Upper lobe of right lung (tissue), 1 donor: ENCODE results near the gene TRIM47. TPM values are rescaled to one million over a fixed set of nuclear protein-coding genes. Genes with fewer than 3 reads are reported as not detected.
A peak's percentile ranks its signal among the peaks of the same experiment; 100 is the strongest.

ENCODE experiments used
- ATAC-seq: fragments of 200-7000 bp; cut with Tn5 transposase; one replicate; pipeline ENCODE4 v1.9.1; 2020; ENCODE audit warnings: mild to moderate bottlenecking, moderate library complexity
- DNase-seq: peaks from one replicate; pipeline ENCODE4 v3.0.0-alpha.2; 2020
- H3K27ac ChIP-seq: fragments of 200-600 bp; one replicate; pipeline ENCODE4 v1.8.0; 2022
- H3K27me3 ChIP-seq: fragments of 200-600 bp; one replicate; pipeline ENCODE4 v1.8.0; 2022; ENCODE audit warnings: mild to moderate bottlenecking
- H3K36me3 ChIP-seq: fragments of 200-600 bp; one replicate; pipeline ENCODE4 v1.8.0; 2022
- H3K4me1 ChIP-seq: fragments of 200-600 bp; one replicate; pipeline ENCODE4 v1.8.0; 2022
- H3K4me3 ChIP-seq: fragments of 200-600 bp; one replicate; pipeline ENCODE4 v1.8.0; 2022; ENCODE audit warnings: mild to moderate bottlenecking
- H3K9me3 ChIP-seq: fragments of 200-600 bp; one replicate; pipeline ENCODE4 v1.8.0; 2022
- intact Hi-C: fragments of 100-400 bp; cut with DNase I; formaldehyde crosslinking; loops from one replicate; pipeline ENCODE4 v1.11.0; 2022
- total RNA-seq: library from RNA; stranded (reverse); fragmentation: NEBNext Ultra II Directional; extraction: Animal tissue kit (Norgen Biotek cat#: 25700); gene quantifications from one replicate; pipeline ENCODE4 v1.2.1, GENCODE V29; 2021
- TF ChIP-seq, protein P1 (sequence below): fragments of 200-600 bp; IDR thresholded peaks from one replicate; pipeline ENCODE4 v1.8.0; 2022; ENCODE audit warnings: antibody characterized with exemption
- donor health status: DM: no; HTN: yes; CAD: no; lungs with severe emphysema.

TRIM47 gene
- total RNA-seq, 1 donor from 2014 or later: 31.0 TPM

DNA sequence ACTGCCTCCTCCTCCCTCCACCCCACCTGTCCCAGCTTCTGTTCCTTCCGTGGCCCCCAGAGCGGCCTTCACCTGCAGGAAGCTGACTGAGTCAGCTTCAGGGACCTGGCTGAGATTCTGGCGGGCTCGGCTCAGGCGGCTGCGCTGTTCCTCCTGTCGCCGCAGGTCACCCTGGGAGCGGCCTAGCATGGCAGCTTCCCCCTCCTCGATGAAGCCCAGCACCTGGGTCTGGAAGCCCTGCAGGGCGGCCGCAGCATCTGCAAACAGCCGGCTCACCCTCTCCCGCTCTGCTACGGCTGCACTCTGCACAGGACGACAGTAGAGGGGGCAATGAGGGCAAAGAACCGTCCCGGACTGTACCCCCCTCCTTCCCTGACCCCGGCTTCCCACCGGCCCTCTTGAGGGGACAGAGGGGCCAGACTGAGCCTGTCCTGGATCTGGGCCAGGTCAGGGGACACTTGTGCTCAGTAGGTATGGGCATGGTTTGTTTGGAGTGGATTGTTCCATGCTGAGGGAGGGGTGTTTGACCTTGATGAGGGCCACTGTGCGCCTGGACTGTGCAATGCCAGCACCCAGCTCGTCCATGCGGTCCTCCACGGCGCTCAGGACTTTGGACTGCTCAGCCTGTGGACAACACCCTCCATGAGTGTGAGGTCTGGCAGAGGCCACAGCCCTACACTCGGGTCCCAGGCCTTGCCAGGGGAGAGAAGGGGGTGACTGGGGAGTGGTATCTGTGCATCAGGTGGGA is 2.0 kb downstream of the TRIM47 start:
- peak overlapping the region; percentile 70 for H3K4me3 ChIP-seq
- intact Hi-C loops: no loop called here
- H3K4me1 ChIP-seq: peaks cover 51% of the 10 kb centered on the region
- TF ChIP-seq, protein P1, sequence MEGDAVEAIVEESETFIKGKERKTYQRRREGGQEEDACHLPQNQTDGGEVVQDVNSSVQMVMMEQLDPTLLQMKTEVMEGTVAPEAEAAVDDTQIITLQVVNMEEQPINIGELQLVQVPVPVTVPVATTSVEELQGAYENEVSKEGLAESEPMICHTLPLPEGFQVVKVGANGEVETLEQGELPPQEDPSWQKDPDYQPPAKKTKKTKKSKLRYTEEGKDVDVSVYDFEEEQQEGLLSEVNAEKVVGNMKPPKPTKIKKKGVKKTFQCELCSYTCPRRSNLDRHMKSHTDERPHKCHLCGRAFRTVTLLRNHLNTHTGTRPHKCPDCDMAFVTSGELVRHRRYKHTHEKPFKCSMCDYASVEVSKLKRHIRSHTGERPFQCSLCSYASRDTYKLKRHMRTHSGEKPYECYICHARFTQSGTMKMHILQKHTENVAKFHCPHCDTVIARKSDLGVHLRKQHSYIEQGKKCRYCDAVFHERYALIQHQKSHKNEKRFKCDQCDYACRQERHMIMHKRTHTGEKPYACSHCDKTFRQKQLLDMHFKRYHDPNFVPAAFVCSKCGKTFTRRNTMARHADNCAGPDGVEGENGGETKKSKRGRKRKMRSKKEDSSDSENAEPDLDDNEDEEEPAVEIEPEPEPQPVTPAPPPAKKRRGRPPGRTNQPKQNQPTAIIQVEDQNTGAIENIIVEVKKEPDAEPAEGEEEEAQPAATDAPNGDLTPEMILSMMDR: no peak
- DNase-seq: peak; percentile 77
- ATAC-seq: peak; percentile 1
- no peaks in the 10 kb centered on the region for H3K9me3 ChIP-seq
- H3K27ac ChIP-seq: peak overlapping the region; percentile 91
- no peaks in the 10 kb centered on the region for H3K27me3 ChIP-seq
- H3K36me3 ChIP-seq: peaks cover 22% of the 10 kb centered on the region

- Histone ChIP-seq H3K9me3 (no peaks in the 10 kb centered on the region), H3K27ac (peak overlapping the region; percentile 91), H3K4me1 (peaks cover 51% of the 10 kb centered on the region), H3K4me3 (peak overlapping the region; percentile 70), H3K27me3 (no peaks in the 10 kb centered on the region), H3K36me3 (peaks cover 22% of the 10 kb centered on the region)
- TF ChIP-seq, protein P1: no peak
- ATAC-seq: peak; percentile 39
- DNase-seq: no peak
- intact Hi-C loops: no loop called here
Observed at GRCh38 chr17:75875940-75876189, 2.5 kb downstream of the TRIM47 start.

DNA sequence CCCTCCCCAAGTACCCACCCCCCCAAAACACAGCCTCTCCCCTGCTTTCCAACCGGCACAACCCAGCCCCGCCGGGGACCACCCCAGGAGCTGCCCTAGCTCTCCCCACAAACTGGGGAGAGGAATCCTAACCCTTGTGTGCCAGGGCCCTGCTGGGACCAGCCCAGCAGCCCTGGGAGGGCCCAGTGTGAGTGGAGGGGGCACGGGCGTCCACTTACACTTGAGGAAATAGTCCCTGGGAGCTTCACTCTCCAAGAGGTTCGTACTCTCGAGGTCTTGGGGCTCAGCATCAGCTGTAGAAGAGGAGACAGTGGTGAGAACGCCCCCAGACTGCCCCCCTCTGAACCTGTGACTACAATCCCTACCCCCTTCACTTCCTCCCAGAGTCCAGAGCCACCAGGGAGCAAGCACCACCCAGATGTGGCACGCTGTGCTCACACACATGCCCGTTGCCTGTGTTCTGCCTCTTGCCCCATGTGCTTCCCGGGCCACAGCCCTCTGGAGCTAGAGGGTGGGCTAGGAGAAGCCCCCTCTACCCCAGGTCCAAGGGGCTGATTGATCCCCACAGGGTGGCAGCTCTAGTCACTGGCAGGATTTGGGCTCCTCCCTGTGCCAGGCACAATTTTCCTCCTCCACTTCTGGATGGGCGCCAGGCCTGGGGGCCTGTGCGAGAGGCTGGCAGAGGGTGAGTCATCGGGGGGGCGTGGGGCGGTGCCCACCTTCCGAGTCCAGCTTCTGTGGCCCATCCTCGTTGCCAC is 3.0 kb downstream of the TRIM47 start:
- ATAC-seq (no peak), DNase-seq (no peak)
- no peaks in the 10 kb centered on the region for H3K9me3 ChIP-seq
- peaks cover 22% of the 10 kb centered on the region for H3K36me3 ChIP-seq
- TF ChIP-seq, protein P1: no peak
- H3K4me3 ChIP-seq: peak overlapping the region; percentile 70
- no peaks in the 10 kb centered on the region for H3K27me3 ChIP-seq
- H3K4me1 ChIP-seq: peaks cover 51% of the 10 kb centered on the region
- H3K27ac ChIP-seq: peak overlapping the region; percentile 91
- intact Hi-C loops: no loop called here

DNA sequence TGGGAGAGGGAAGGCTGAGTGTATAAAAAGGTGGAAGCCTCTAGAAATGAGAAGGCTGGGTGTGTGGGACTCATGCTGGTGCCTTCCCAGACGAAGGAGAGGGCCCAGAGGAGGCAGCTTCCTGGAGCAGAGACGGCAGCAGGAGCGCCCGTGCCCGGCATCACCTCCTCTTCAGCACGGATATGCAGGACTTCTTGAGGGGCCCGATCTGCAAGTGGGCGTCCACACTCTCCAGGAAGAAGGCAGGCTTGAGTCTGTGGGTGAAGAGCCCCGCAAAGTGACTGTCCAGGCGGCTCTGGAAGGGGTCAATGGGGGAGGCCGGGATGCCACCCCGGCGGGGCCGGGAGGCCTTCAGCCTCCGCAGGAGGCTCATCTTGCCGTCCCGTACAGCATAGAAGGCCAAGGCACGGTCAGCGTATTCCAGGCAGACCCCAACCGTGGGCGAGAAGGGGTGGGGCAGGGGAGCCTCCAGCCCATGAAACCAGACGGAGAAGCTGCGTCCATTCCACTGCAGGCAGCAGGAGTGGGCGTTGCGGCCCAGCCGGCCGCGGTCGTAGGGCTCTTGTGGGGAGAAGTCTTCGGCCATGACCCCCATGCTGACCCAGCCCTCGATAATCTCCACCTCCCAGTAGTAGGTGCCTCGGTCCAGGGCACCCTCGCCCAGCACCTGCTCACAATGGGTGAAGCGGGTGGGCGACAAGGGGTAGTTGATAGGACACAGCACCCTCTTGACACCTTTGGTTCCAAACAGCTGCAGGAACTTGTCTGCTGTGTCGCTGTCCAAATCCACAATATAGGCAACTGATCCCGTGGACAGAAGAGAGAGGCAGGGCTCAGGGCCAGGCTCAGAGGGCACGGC is 3.8 kb downstream of the TRIM47 start:
- Histone ChIP-seq H3K27me3 (no peaks in the 10 kb centered on the region), H3K36me3 (peaks cover 22% of the 10 kb centered on the region), H3K9me3 (no peaks in the 10 kb centered on the region), H3K4me1 (peaks cover 54% of the 10 kb centered on the region), H3K27ac (peak overlapping the region; percentile 91), H3K4me3 (no peak overlapping the region)
- ATAC-seq (no peak), DNase-seq (no peak)
- TF ChIP-seq, protein P1: no peak
- intact Hi-C loops: no loop called here

DNA sequence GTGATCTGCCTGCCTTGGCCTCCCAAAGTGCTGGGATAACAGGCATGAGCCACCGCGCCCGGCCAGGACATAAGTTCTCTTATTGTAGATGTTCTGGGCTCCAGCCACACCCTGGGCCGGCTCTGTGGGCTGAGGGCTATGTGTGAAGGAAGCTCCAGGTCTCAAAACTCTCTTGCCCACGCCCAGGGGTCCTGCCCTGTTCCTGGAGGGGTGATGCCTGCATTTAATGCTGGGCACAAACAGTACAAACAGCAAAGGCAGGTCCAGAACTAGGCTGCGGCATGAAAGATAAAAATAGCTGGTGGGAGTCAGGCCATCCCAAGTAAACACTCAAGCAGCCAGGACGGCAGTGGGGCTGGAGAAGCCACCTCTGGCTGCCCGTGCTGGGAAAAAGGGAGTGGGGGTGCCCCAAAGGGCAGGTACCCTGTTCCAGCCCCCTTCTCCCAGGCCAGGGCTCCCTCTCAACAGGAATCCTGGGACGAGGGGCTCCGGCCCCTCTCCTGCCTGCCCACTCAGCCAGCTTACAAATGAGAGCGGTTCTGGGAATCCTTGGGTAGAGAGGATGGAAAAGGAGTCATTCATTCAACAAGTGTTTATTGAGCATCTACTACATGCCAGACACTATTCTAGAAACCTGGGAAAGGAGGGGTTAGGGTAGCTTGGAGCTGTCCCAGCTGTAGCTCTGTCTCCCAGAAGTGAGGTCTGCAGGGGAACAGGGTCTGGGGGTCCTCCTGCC is 4.6 kb downstream of the TRIM47 start:
- Histone ChIP-seq H3K9me3 (no peaks in the 10 kb centered on the region), H3K27ac (peak overlapping the region; percentile 92), H3K4me1 (peaks cover 57% of the 10 kb centered on the region), H3K36me3 (peaks cover 22% of the 10 kb centered on the region), H3K4me3 (no peak overlapping the region), H3K27me3 (no peaks in the 10 kb centered on the region)
- ATAC-seq (no peak), DNase-seq (no peak)
- intact Hi-C loops: no loop called here
- TF ChIP-seq, protein P1: no peak
